PFSK-1 (cell line): Measurements from ENCODE around the gene TH.

Experiments
- FOXP2 ChIP-seq: optimal IDR thresholded peaks from 2 replicates; pipeline ENCODE3; 2011; ENCODE audit warnings: borderline replicate concordance, control low read depth, inconsistent platforms; ENCODE audit not compliant: insufficient read depth; ENCODE audit errors: extremely low read length, extremely low read depth
- POLR2AphosphoS5 ChIP-seq: IDR thresholded peaks from 2 replicates; pipeline ENCODE4 v1.6.1; 2012; ENCODE audit warnings: low read depth, mild to moderate bottlenecking, control low read depth, low read length, moderate library complexity
- REST ChIP-seq, 2 experiments: IDR thresholded peaks; 2 replicates each; pipeline versions ENCODE4 v1.6.1 to v1.8.0; 2011 to 2012; ENCODE audit warnings: low read depth in 2 of 2, low read length in 2 of 2, control low read depth in 1 of 2, inconsistent platforms in 1 of 2, mild to moderate bottlenecking in 1 of 2, moderate library complexity in 1 of 2; ENCODE audit not compliant: insufficient read depth in 1 of 2
- SIN3A ChIP-seq: IDR thresholded peaks from 2 replicates; pipeline ENCODE4 v1.6.1; 2012; ENCODE audit warnings: mild to moderate bottlenecking, low read length, moderate library complexity, borderline replicate concordance; ENCODE audit not compliant: insufficient read depth
- TAF1 ChIP-seq: IDR thresholded peaks from 2 replicates; pipeline ENCODE4 v1.6.1; 2012; ENCODE audit warnings: low read length, control low read depth, borderline replicate concordance; ENCODE audit not compliant: insufficient read depth

The TH gene

GRCh38 chr11:2149864-2150847 lies 21.5 kb downstream of the TH start:
- TF ChIP-seq REST (IDR thresholded peaks at IDR 0.05; ENCODE audit: insufficient read depth in 1 of 2, low read depth in 2 of 2, low read length in 2 of 2) (no peak), FOXP2 (no peak), POLR2AphosphoS5 (no peak), TAF1 (no peak), SIN3A (no peak)

GRCh38 chr11:2149460-2149859 lies 22.2 kb downstream of the TH start:
- no peak for TF ChIP-seq POLR2AphosphoS5
- TF ChIP-seq SIN3A: no peak
- TF ChIP-seq TAF1: no peak
- no peak for TF ChIP-seq FOXP2
- TF ChIP-seq REST (IDR thresholded peaks at IDR 0.05; ENCODE audit: insufficient read depth in 1 of 2, low read depth in 2 of 2, low read length in 2 of 2): no peak

GRCh38 chr11:2148595-2148994 lies 23.0 kb downstream of the TH start:
- TF ChIP-seq SIN3A: no peak

- TF ChIP-seq FOXP2 (no peak), REST (IDR thresholded peaks at IDR 0.05; ENCODE audit: insufficient read depth in 1 of 2, low read depth in 2 of 2, low read length in 2 of 2) (no peak), SIN3A (no peak), POLR2AphosphoS5 (no peak), TAF1 (no peak)
Observed at GRCh38 chr11:2147391-2147790, 24.2 kb downstream of the TH start.

- no peak for TF ChIP-seq SIN3A
- no peak for TF ChIP-seq FOXP2
- no peak for TF ChIP-seq REST (IDR thresholded peaks at IDR 0.05; ENCODE audit: insufficient read depth in 1 of 2, low read depth in 2 of 2, low read length in 2 of 2)
- TF ChIP-seq TAF1: no peak
Observed at GRCh38 chr11:2146051-2146450, 25.6 kb downstream of the TH start.
